GM06990 (cell line): ENCODE results near the gene TMCC1.

Experiments
- DNase-seq: peaks from one replicate; pipeline ENCODE4 v3.0.0-alpha.2; 2011; ENCODE audit not compliant: insufficient read length; ENCODE audit errors: extremely low read depth
- H3K27me3 ChIP-seq: replicated peaks from 2 replicates; pipeline ENCODE4 v1.6.0; 2011; ENCODE audit warnings: low read length; ENCODE audit not compliant: control insufficient read depth, insufficient read depth
- H3K36me3 ChIP-seq: 2 replicates; pipeline ENCODE4 v1.5.1; 2011; ENCODE audit warnings: low read length; ENCODE audit not compliant: control insufficient read depth, insufficient read depth
- H3K4me3 ChIP-seq: replicated peaks from 2 replicates; pipeline ENCODE4 v1.5.1; 2011; ENCODE audit warnings: low read depth, mild to moderate bottlenecking, control low read depth, low read length
- TF ChIP-seq, protein P1 (sequence below): IDR thresholded peaks from 2 replicates; pipeline ENCODE4 v1.5.1; 2011; ENCODE audit warnings: low read length, control low read depth, mild to moderate bottlenecking, inconsistent platforms; ENCODE audit not compliant: insufficient read depth, poor library complexity, severe bottlenecking

Gene TMCC1

DNA sequence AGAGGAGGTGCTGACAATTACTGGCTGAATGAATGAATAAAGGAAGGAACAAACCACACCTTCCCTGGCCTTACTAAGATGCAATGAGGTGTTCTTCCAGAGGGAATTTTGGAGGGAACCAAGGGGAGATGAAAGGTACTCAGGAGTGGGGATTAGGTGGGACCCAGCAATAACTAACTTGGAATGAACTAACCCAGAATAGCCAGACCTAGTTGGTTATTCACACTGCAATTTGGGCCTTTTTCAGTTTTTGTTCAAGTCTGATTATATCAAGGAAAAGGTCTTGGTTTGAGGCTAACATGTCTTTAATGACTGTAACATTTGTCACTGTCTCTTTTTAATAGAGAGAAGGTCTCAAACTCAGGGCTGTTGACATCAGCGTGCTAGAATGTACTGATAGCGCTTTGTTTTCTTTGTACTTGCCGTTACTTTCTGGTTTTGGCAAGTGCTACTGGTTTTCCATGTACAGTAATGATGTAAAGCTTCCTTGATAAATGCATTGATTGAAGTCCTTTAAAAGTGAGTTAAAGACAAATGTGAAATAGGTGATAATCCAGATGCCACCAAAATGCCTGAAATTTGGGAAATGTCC is 283.8 kb downstream of the TMCC1 start:
- Histone ChIP-seq H3K36me3 (no peaks in the 10 kb centered on the region), H3K27me3 (peaks cover 4% of the 10 kb centered on the region; the same call in 1 of the 2 replicates), H3K4me3 (no peak overlapping the region)
- TF ChIP-seq, protein P1, sequence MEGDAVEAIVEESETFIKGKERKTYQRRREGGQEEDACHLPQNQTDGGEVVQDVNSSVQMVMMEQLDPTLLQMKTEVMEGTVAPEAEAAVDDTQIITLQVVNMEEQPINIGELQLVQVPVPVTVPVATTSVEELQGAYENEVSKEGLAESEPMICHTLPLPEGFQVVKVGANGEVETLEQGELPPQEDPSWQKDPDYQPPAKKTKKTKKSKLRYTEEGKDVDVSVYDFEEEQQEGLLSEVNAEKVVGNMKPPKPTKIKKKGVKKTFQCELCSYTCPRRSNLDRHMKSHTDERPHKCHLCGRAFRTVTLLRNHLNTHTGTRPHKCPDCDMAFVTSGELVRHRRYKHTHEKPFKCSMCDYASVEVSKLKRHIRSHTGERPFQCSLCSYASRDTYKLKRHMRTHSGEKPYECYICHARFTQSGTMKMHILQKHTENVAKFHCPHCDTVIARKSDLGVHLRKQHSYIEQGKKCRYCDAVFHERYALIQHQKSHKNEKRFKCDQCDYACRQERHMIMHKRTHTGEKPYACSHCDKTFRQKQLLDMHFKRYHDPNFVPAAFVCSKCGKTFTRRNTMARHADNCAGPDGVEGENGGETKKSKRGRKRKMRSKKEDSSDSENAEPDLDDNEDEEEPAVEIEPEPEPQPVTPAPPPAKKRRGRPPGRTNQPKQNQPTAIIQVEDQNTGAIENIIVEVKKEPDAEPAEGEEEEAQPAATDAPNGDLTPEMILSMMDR = no peak
- no peak for DNase-seq

DNA sequence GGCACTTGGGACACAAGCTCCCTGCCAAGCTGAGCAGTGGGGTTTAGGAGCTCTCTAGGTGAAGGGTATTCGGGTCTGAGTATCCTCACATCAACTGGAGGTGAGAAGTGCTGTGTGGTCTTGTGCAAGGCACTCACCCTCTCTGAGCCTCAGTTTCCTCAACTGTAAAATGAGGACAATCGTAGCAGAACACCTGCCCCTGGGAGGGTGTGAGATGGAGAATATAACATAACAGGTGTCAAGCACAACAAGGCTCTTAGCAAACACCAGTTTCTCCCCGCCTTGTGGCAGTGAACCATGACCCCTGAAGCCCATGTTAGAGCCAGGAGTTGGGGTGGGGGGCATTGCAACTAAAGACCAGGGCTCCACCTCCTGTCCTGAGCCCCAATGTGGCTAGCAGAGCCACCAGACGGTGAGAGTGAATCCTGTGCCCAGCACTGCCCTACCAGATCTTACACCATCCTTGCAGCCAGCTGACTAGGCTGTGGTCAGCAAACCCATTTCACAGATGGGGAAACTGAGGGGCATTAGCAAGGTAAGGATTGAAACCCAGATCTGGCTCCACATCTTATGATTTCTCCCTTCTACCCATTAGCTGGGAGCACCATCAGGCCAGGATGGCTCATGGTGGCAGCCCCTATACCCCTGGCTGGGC is 284.4 kb downstream of the TMCC1 start:
- Histone ChIP-seq H3K27me3 (peaks cover 5% of the 10 kb centered on the region; the same call in 1 of the 2 replicates), H3K4me3 (no peak overlapping the region), H3K36me3 (no peaks in the 10 kb centered on the region)
- no peak for DNase-seq
- TF ChIP-seq, protein P1 = no peak

DNA sequence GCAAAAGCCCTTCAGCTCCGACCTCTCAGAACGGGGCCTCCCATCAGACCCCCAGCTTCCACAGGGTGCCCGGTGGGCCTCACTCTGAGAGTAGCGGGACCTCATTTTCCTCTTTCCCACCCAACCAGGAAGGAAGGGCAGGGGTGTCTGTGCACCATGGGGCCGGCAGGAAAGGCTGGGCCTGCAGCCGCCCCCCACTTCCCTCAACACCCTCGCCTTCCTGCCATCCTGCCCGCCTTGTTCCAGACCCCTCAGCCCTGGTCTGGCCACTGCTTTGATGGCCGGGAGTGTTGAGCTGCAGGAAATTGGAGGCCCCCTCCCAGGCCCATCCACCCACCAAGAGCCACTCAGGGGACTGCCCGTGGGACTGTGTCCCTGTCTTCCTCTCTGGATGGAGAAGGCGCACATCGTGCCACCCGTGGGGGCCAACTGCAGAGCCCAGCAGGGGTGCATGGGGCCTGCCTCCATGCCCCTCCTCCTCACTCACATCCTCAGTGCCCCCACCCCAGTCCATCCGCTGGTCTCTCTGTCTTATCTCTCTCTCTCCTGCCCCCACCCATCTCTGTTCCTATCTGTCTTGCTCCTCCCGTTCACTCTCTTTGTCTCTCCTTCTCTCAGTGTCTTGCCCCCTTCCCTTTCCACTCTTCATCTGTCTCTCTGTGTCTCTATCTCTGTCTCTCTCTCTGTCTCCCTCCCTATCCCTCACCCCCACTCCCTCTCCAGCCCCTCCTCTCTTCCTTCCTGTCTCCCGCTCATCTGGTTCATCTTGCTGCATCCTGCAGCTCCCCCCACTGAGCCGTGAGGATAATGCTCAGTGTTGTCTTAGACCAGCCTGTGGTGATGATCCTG is 285.2 kb downstream of the TMCC1 start:
- peaks cover 5% of the 10 kb centered on the region; the same call in 1 of the 2 replicates for H3K27me3 ChIP-seq
- H3K4me3 ChIP-seq = no peak overlapping the region
- DNase-seq = no peak
- no peaks in the 10 kb centered on the region for H3K36me3 ChIP-seq
- TF ChIP-seq, protein P1 = no peak

DNA sequence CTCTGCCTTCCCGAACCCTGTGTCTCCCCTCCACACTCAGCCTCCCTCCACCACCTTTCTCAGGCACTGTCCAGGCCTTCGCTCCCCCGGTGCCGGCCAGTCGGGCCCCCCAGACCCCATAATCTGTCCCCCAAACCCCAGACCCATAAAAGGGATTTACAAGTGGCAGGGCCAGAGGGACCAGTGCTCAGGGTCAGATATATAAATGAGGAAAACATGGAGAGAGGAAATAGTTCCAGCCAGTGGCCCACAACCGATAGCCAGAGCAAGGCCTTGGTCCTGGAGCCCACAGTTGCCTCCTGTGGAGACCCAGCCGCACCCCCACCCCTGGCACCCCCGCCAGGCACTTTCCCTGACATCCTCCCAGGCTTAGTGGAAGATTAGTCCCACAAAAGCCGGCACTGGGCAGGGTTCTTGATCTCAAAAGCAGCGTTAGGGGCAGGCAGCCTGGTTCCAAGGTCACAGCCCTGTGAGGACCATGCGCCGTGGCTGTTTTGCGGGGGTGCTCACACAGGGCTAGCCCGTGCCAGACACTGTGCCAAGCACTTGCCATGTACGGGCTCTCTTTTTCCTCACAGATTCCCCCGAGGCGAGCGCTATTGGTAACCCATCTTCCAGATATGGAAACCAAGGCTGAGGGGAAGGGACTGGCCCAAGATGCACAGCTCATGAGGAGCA is 286.0 kb downstream of the TMCC1 start:
- TF ChIP-seq, protein P1 = no peak
- DNase-seq = no peak
- Histone ChIP-seq H3K4me3 (no peak overlapping the region), H3K36me3 (no peaks in the 10 kb centered on the region), H3K27me3 (peaks cover 5% of the 10 kb centered on the region; the same call in 1 of the 2 replicates)

DNA sequence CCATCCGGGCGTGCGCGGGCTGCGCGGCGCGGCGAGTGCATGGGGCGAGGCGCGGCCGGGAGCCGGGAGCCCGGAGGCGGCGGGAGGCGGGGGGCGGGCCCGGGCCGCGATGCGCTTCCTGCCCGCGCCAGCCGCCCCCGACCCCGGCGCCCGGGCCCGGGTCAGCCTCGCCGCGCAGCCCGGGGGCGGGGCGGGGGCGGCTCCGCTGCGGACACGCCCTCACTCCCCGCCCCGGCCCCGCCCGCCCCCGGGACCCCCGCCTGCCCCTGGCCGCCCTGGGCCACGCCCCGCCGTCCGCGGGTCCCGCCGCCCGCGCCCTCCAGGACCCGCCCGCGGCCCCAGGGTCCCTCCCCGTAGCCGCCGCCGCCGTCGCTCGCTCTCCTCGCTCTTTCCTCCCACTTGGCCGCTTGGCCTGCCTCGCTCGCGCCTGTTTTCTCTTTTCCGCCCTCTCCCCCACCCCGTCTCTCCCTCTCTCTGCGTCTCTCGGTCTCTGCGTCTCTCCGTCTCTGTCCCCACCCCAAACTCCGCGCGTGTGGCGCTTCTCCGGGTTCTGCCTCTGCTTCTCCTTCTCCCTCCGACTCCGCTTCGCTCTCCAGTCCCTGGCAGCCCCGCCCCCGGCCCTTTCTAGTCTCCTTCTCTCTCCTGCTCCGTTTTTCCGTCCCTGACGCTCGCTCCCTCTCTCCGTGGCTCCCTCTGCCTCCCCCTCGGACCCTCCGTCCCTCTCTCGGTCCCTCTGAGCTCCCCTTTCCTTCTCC is 286.7 kb downstream of the TMCC1 start, which contains the start of gene PLXND1:
TSS of gene PLXND1 (minus strand) at position 41 of the 755 bp plus-strand sequence. CDS start at position 4, 37 bp downstream.
- no peak for DNase-seq
- no peaks in the 10 kb centered on the region for H3K36me3 ChIP-seq
- H3K4me3 ChIP-seq = peak within 1 kb of the TSS; percentile 54
- H3K27me3 ChIP-seq = peaks cover 7% of the 10 kb centered on the region; the same call in 1 of the 2 replicates
- TF ChIP-seq, protein P1 = no peak
